IMR-90 (cell line): ENCODE measurements around the gene NPAS2. TPM values are rescaled to one million over a fixed set of nuclear protein-coding genes. Genes with fewer than 3 reads are reported as not detected.

ENCODE experiments used
- ATAC-seq: fragments of 200-7000 bp; cut with Tn5 transposase; 2 replicates; pipeline ENCODE4 v1.9.1; 2020; ENCODE audit warnings: low read depth, mild to moderate bottlenecking, moderate library complexity
- BruUV-seq: library from RNA; stranded (reverse); fragments of 400-500 nt; replicated peaks from 2 replicates; lab custom pipeline; 2021; lab: Mats Ljungman, UMichigan
- CTCF ChIA-PET: fragments of 300-600 bp; formaldehyde crosslinking; extraction: SDS; loops from one replicate; lab custom pipeline; 2021; ENCODE audit warnings: antibody characterized with exemption; lab: Yijun Ruan, JAX
- POLR2A ChIA-PET: fragments of 300-600 bp; sonication (Branson Sonifier 250); formaldehyde crosslinking; loops from one replicate; lab custom pipeline; 2022; ENCODE audit warnings: antibody characterized with exemption; ENCODE audit not compliant: unreplicated experiment; lab: Charles Lee
- DNase-seq: peaks from one replicate; pipeline ENCODE4 v3.0.0; 2013
- H2AFZ ChIP-seq: replicated peaks from 2 replicates; pipeline ENCODE3; 2013; ENCODE audit warnings: low read length, mild to moderate bottlenecking; ENCODE audit not compliant: poor library complexity
- H2AK5ac ChIP-seq: 2 replicates; pipeline ENCODE4 v1.6.1; 2013; ENCODE audit warnings: low read depth, low read length, inconsistent platforms
- H2AK9ac ChIP-seq: replicated peaks from 2 replicates; pipeline ENCODE3; 2013; ENCODE audit warnings: mild to moderate bottlenecking, low read depth, low read length, moderate library complexity; ENCODE audit not compliant: poor library complexity
- H2BK120ac ChIP-seq: 2 replicates; pipeline ENCODE4 v1.6.1; 2013; ENCODE audit warnings: low read depth, low read length, inconsistent platforms
- H2BK15ac ChIP-seq: 3 replicates; pipeline ENCODE4 v1.6.1; 2013; ENCODE audit warnings: low read depth, low read length, inconsistent platforms
- H2BK20ac ChIP-seq: 2 replicates; pipeline ENCODE4 v1.6.1; 2013; ENCODE audit warnings: low read depth, mild to moderate bottlenecking, inconsistent platforms, low read length, moderate library complexity
- H2BK5ac ChIP-seq: 2 replicates; pipeline ENCODE4 v1.6.1; 2013; ENCODE audit warnings: mild to moderate bottlenecking, low read depth, low read length, inconsistent platforms; ENCODE audit not compliant: poor library complexity, severe bottlenecking
- H3K14ac ChIP-seq: replicated peaks from 2 replicates; pipeline ENCODE4 v1.6.1; 2013; ENCODE audit warnings: low read depth, low read length, inconsistent platforms
- H3K18ac ChIP-seq: 2 replicates; pipeline ENCODE4 v1.6.1; 2013; ENCODE audit warnings: low read depth, low read length, control low read depth
- H3K23ac ChIP-seq: 2 replicates; pipeline ENCODE4 v1.6.1; 2013; ENCODE audit warnings: low read depth, low read length, inconsistent platforms
- H3K27ac ChIP-seq: 2 replicates; pipeline ENCODE4 v1.5.1; 2013; ENCODE audit warnings: mild to moderate bottlenecking, control low read depth, low read length; ENCODE audit not compliant: insufficient read depth
- H3K27me3 ChIP-seq: 2 replicates; pipeline ENCODE4 v1.6.1; 2013; ENCODE audit warnings: low read length; ENCODE audit not compliant: control insufficient read depth, insufficient read depth
- H3K36me3 ChIP-seq: 2 replicates; pipeline ENCODE4 v1.6.1; 2013; ENCODE audit warnings: low read length, mixed read lengths; ENCODE audit not compliant: control insufficient read depth, insufficient read depth
- H3K4ac ChIP-seq: 2 replicates; pipeline ENCODE4 v1.6.1; 2013; ENCODE audit warnings: low read depth, low read length, inconsistent platforms
- H3K4me1 ChIP-seq: 2 replicates; pipeline ENCODE4 v1.6.1; 2013; ENCODE audit warnings: low read length, mixed read lengths; ENCODE audit not compliant: control insufficient read depth, insufficient read depth
- H3K4me2 ChIP-seq: 2 replicates; pipeline ENCODE4 v1.6.1; 2013; ENCODE audit warnings: low read depth, mild to moderate bottlenecking, control low read depth, low read length, moderate library complexity
- H3K4me3 ChIP-seq: 2 replicates; pipeline ENCODE4 v1.5.1; 2013; ENCODE audit warnings: low read depth, mild to moderate bottlenecking, control low read depth, low read length, moderate library complexity; ENCODE audit not compliant: insufficient read depth
- H3K56ac ChIP-seq: 2 replicates; pipeline ENCODE4 v1.6.1; 2013; ENCODE audit warnings: low read length, inconsistent platforms; ENCODE audit not compliant: insufficient read depth; ENCODE audit errors: extremely low read depth
- H3K79me1 ChIP-seq, 2 experiments: 2 replicates each; pipeline ENCODE4 v1.6.1; 2013; ENCODE audit warnings: low read length in 2 of 2, inconsistent platforms in 1 of 2, low read depth in 1 of 2
- H3K9ac ChIP-seq: 2 replicates; pipeline ENCODE4 v1.6.1; 2013; ENCODE audit warnings: low read depth, low read length, control low read depth
- H3K9me1 ChIP-seq: 2 replicates; pipeline ENCODE4 v1.6.1; 2013; ENCODE audit warnings: low read length, inconsistent platforms; ENCODE audit not compliant: insufficient read depth
- H3K9me3 ChIP-seq: 2 replicates; pipeline ENCODE4 v1.6.1; 2013; ENCODE audit warnings: low read length; ENCODE audit not compliant: control insufficient read depth, insufficient read depth
- H4K20me1 ChIP-seq: 2 replicates; pipeline ENCODE4 v1.6.1; 2013; ENCODE audit warnings: low read length, inconsistent platforms; ENCODE audit not compliant: insufficient read depth
- H4K5ac ChIP-seq: 2 replicates; pipeline ENCODE4 v1.6.1; 2013; ENCODE audit warnings: mild to moderate bottlenecking, low read depth, low read length, control low read depth
- H4K8ac ChIP-seq, 2 experiments: 2 replicates each; pipeline ENCODE4 v1.6.1; 2013; ENCODE audit warnings: low read depth in 2 of 2, low read length in 2 of 2, control low read depth in 1 of 2, inconsistent platforms in 1 of 2
- H4K91ac ChIP-seq: 2 replicates; pipeline ENCODE4 v1.6.1; 2013; ENCODE audit warnings: low read depth, low read length, inconsistent platforms; ENCODE audit not compliant: insufficient read depth
- BHLHE40 ChIP-seq: fragments of 150-350 bp; IDR thresholded peaks from 2 replicates; pipeline ENCODE4 v1.6.1; 2016; ENCODE audit warnings: mild to moderate bottlenecking, low read depth, low read length
- RAD21 ChIP-seq: IDR thresholded peaks from 2 replicates; pipeline ENCODE4 v1.6.1; 2012; ENCODE audit warnings: low read length, improper control_type of control experiment
- RCOR1 ChIP-seq: IDR thresholded peaks from 2 replicates; pipeline ENCODE4 v1.6.1; 2012; ENCODE audit warnings: mild to moderate bottlenecking, low read length, improper control_type of control experiment; ENCODE audit not compliant: insufficient replicate concordance
- SMC3 ChIP-seq: fragments of 150-350 bp; IDR thresholded peaks from 2 replicates; pipeline ENCODE4 v1.6.1; 2016; ENCODE audit warnings: low read depth, mild to moderate bottlenecking, antibody characterized with exemption, low read length, moderate library complexity
- WGBS, 2 experiments: methylation state at CpG; one replicate each; pipeline versions ENCODE4 v1.1.5 to v1.1.7; 2013; ENCODE audit warnings: missing lambda C conversion rate in 2 of 2; ENCODE audit not compliant: insufficient read length in 1 of 2; ENCODE audit errors: extremely low coverage in 2 of 2; 5-methylcytosine and 5-hydroxymethylcytosine counted together
- dilution Hi-C: fragments of 300-500 bp; cut with HindIII; formaldehyde crosslinking; loops from one replicate; pipeline ENCODE4 v1.14.3; 2018; ENCODE audit warnings: low sequenced_read_pairs; ENCODE audit not compliant: unreplicated experiment
- in situ Hi-C: fragments of 300-500 bp; cut with MboI; formaldehyde crosslinking; loops from 3 replicates; pipeline ENCODE4 v1.14.3; 2019; ENCODE audit warnings: low sequenced_read_pairs, inconsistent platforms, mixed read lengths
- intact Hi-C: fragments of 100-400 bp; cut with micrococcal nuclease; formaldehyde crosslinking; loops from 2 replicates; pipeline ENCODE4 v1.10.0; 2022
- polyA plus RNA-seq, 3 experiments: library from polyadenylated mRNA; depleted of rRNA; stranded (reverse); fragments of >200 nt; gene quantifications; 2 replicates each; pipeline ENCODE4 v1.2.3, GENCODE V29; 2012; ENCODE audit warnings: low replicate concordance in 1 of 3
- total RNA-seq: library from RNA; depleted of rRNA; stranded (reverse); fragments of >200 nt; gene quantifications from 2 replicates; pipeline ENCODE4 v1.2.3, GENCODE V29; 2012
- TF ChIP-seq, protein P1 (sequence below): fragments of 150-350 bp; IDR thresholded peaks from 2 replicates; pipeline ENCODE4 v1.6.1; 2017; ENCODE audit warnings: mild to moderate bottlenecking, antibody characterized with exemption, low read length, low read depth

The NPAS2 gene
- total and polyA plus RNA-seq, 2 of the 4 experiments (the other 2 are of a cell fraction): 5.2 to 14.8 TPM

DNA sequence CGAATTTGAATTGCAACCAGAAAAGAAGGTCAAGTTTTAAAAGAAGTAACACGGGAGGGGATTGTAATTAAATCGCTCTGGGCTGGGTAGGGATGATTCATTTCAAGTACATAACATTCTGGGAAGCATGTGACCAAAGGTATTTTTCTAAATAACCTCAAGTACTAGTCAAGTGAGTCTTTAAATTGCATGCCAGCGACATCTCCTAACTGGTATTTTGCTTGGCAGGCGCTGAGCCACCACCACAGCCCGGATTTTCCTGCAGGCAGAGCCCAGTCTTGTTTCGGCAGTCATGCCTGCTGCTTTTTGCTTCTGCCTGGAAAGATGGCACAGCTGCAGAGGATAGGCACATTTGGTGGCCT lies 33.7 kb upstream of the NPAS2 start:
- peak overlapping the region; percentile 76 for H2BK120ac ChIP-seq
- no peak for TF ChIP-seq SMC3
- no peak for TF ChIP-seq RCOR1
- 0 out of 2 replicates have a peak, but pooled peaks have one; percentile 16 for TF ChIP-seq BHLHE40
- TF ChIP-seq, protein P1, sequence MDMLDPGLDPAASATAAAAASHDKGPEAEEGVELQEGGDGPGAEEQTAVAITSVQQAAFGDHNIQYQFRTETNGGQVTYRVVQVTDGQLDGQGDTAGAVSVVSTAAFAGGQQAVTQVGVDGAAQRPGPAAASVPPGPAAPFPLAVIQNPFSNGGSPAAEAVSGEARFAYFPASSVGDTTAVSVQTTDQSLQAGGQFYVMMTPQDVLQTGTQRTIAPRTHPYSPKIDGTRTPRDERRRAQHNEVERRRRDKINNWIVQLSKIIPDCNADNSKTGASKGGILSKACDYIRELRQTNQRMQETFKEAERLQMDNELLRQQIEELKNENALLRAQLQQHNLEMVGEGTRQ: peak; percentile 71
- no peak for TF ChIP-seq RAD21
- peak overlapping the region; percentile 46; the same call in 1 of the 2 replicates for H2BK20ac ChIP-seq
- peak overlapping the region in 1 of 2 experiments; percentile 69; a peak in 1 of 4 replicates for H4K8ac ChIP-seq
- peak overlapping the region; percentile 61 for H2AFZ ChIP-seq
- in situ Hi-C loops: no loop called here
- peak overlapping the region; percentile 59 for H4K91ac ChIP-seq
- ChIA-PET CTCF (no interaction called here), POLR2A (no interaction called here)
- no peaks in the 10 kb centered on the region for H3K79me1 ChIP-seq
- dilution Hi-C loops: no loop called here
- H3K4ac ChIP-seq: peak overlapping the region; percentile 80
- H3K4me2 ChIP-seq: peak overlapping the region; percentile 23; the same call in 1 of the 2 replicates
- intact Hi-C loops: no loop called here
- H2BK15ac ChIP-seq: 0 out of 3 replicates have a peak overlapping the region, but pooled peaks have one; percentile 35
- H3K23ac ChIP-seq: peak overlapping the region; percentile 76; the same call in 1 of the 2 replicates
- no peak overlapping the region for H4K5ac ChIP-seq
- no peak overlapping the region for H3K9ac ChIP-seq
- peak overlapping the region; percentile 72; the same call in 1 of the 2 replicates for H3K14ac ChIP-seq
- H2AK5ac ChIP-seq: peak overlapping the region; percentile 81
- H3K4me1 ChIP-seq: peaks cover 13% of the 10 kb centered on the region
- ATAC-seq (peak; percentile 88), DNase-seq (peak; percentile 82)
- H3K56ac ChIP-seq: no peak overlapping the region
- H3K18ac ChIP-seq: 0 out of 2 replicates have a peak overlapping the region, but pooled peaks have one; percentile 33
- H3K9me1 ChIP-seq: peaks cover 10% of the 10 kb centered on the region
- no TSS peak for BruUV-seq
- no peaks in the 10 kb centered on the region for H3K36me3 ChIP-seq
- peak overlapping the region; percentile 79 for H2AK9ac ChIP-seq
- no peaks in the 10 kb centered on the region for H4K20me1 ChIP-seq
- H2BK5ac ChIP-seq: no peak overlapping the region
- no peak overlapping the region for H3K4me3 ChIP-seq
- H3K27ac ChIP-seq: no peak overlapping the region
- no CpG with 5 or more reads among the region's 7 CpGs for WGBS, 2 experiments
- H3K27me3 ChIP-seq: no peaks in the 10 kb centered on the region
- H3K9me3 ChIP-seq: no peaks in the 10 kb centered on the region
